ENCODE results near the gene ATAD3C. TPM values are rescaled to one million over a fixed set of nuclear protein-coding genes. Genes with fewer than 3 reads are reported as not detected.

Gene ATAD3C
- total and polyA plus RNA-seq, 7 experiments from 2014 or later, result 0.61 to 2.0 (median 1.3) TPM

DNA sequence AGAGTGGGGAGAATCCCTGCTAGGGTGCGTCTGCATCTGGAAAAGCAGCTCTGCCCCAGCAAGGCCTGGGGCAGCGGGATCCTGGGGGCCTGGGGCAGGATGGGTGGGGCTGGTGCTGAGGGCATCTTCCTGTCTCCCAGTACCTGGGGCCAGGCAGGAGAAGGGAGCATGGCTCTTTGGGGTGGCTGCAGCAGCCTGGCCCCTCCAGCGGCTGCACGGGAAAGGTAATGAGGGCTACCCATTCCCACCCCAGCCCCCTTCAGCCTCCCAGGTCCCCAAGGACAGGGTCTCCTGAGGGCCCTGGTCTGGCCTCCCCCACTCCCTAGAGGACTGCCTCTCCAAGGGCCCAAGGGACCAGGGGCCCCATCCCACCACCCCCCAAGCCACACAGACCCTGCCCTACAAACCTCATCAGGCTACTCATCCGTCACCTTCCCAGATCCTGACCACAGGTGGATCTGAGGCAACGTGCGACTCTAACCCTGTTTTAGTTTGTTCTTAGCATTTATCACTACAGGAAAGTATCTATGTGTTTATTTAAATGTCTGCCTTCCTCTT is 27.5 kb upstream of the ATAD3C start:
- no peaks in the 10 kb centered on the region for H3K27me3 ChIP-seq (ENCODE audit: control insufficient read depth in 2 of 2, insufficient read depth in 2 of 2, low read length in 2 of 2)
- no peak for DNase-seq
- H3K4me3 Mint-ChIP-seq, result peak overlapping the region in 1 of 10 donors; percentile 43
- intact Hi-C loops (cut with micrococcal nuclease), result no loop called here
- peaks cover 0 to 34% (median 21%) of the 10 kb centered on the region in 5 donors for H3K27me3 Mint-ChIP-seq
- no peak overlapping the region for H3K27ac Mint-ChIP-seq
- peaks cover 0 to 7% (median 0%) of the 10 kb centered on the region in 7 donors for H3K4me1 Mint-ChIP-seq
- no peaks in the 10 kb centered on the region for H3K4me1 ChIP-seq (ENCODE audit: control insufficient read depth in 2 of 2, insufficient read depth in 2 of 2, low read length in 2 of 2)
- H3K9me3 Mint-ChIP-seq, result peaks cover 0 to 2% (median 0%) of the 10 kb centered on the region in 11 donors
- H3K9me3 ChIP-seq (ENCODE audit: control insufficient read depth in 2 of 3, low read length in 3 of 3), result no peaks in the 10 kb centered on the region
- no peaks in the 10 kb centered on the region for H3K36me3 ChIP-seq (ENCODE audit: control insufficient read depth in 2 of 3, insufficient read depth in 3 of 3, low read length in 3 of 3)
- ATAC-seq, result no peak
- ChIA-PET CTCF (interaction anchor here (1.1 kb wide), 1 partner anchor 20 kb away, joined by 4 read pairs; no protein-coding TSS in a partner anchor), POLR2A (interaction anchor here (0.5 kb wide), 1 partner anchor 19 kb away, joined by 3 read pairs; no protein-coding TSS in a partner anchor)
- H3K27ac ChIP-seq (ENCODE audit: low read depth, low read length), result no peak overlapping the region
- H3K4me3 ChIP-seq (ENCODE audit: low read length), result no peak overlapping the region
- no peaks in the 10 kb centered on the region for H3K36me3 Mint-ChIP-seq

GRCh38 chr1:1422465-1423244 is 26.8 kb upstream of the ATAD3C start:
- peaks cover 0 to 2% (median 0%) of the 10 kb centered on the region in 11 donors for H3K9me3 Mint-ChIP-seq

GRCh38 chr1:1423245-1423597 is 26.3 kb upstream of the ATAD3C start:
- no peaks in the 10 kb centered on the region for H3K27me3 ChIP-seq (ENCODE audit: control insufficient read depth in 2 of 2, insufficient read depth in 2 of 2, low read length in 2 of 2)
- CTCF ChIA-PET, result no interaction called here

More at GRCh38 chr1:1422465-1423244, 26.8 kb upstream of the ATAD3C start:
- no peak overlapping the region for H3K27ac Mint-ChIP-seq
- Histone ChIP-seq H3K9me3 (ENCODE audit: control insufficient read depth in 2 of 3, low read length in 3 of 3) (no peaks in the 10 kb centered on the region), H3K27me3 (ENCODE audit: control insufficient read depth in 2 of 2, insufficient read depth in 2 of 2, low read length in 2 of 2) (no peaks in the 10 kb centered on the region), H3K4me1 (ENCODE audit: control insufficient read depth in 2 of 2, insufficient read depth in 2 of 2, low read length in 2 of 2) (no peaks in the 10 kb centered on the region), H3K4me3 (ENCODE audit: low read length) (no peak overlapping the region), H3K27ac (ENCODE audit: low read depth, low read length) (no peak overlapping the region), H3K36me3 (ENCODE audit: control insufficient read depth in 2 of 3, insufficient read depth in 3 of 3, low read length in 3 of 3) (no peaks in the 10 kb centered on the region)
- ATAC-seq (no peak), DNase-seq (no peak)
- H3K36me3 Mint-ChIP-seq, result no peaks in the 10 kb centered on the region
- peaks cover 0 to 7% (median 0%) of the 10 kb centered on the region in 7 donors for H3K4me1 Mint-ChIP-seq
- H3K27me3 Mint-ChIP-seq, result peaks cover 0 to 32% (median 21%) of the 10 kb centered on the region in 5 donors
- peak overlapping the region in 2 of 10 donors; percentile 16 to 43 for H3K4me3 Mint-ChIP-seq
- intact Hi-C loops (cut with micrococcal nuclease), result no loop called here
- POLR2A ChIA-PET, result no interaction called here
- CTCF ChIA-PET, result interaction anchor here (1.1 kb wide), 1 partner anchor 19 kb away, joined by 4 read pairs; no protein-coding TSS in a partner anchor

DNA sequence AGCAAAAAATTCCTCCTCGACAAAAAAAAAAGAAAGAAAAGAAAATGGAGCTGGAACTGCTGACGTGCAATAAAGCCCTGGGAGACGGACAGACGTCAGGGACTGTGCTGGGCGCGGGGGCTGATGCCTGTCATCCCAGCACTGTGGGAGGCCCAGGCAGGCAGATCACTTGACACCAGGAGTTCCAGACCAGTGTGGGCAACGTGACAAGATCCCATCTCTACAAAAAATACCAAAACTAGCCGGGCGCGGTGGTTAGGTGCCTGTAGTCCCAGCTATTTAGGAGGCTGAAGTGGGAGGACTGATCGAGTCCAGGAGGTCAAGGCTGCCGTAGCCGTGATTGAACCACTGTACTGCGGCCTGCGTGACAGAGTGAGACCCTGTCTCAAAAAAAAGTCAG is 24.8 kb upstream of the ATAD3C start:
- Histone ChIP-seq H3K9me3 (ENCODE audit: control insufficient read depth in 2 of 3, low read length in 3 of 3) (no peaks in the 10 kb centered on the region), H3K27me3 (ENCODE audit: control insufficient read depth in 2 of 2, insufficient read depth in 2 of 2, low read length in 2 of 2) (no peaks in the 10 kb centered on the region), H3K4me3 (ENCODE audit: low read length) (no peak overlapping the region), H3K4me1 (ENCODE audit: control insufficient read depth in 2 of 2, insufficient read depth in 2 of 2, low read length in 2 of 2) (no peaks in the 10 kb centered on the region), H3K27ac (ENCODE audit: low read depth, low read length) (no peak overlapping the region), H3K36me3 (ENCODE audit: control insufficient read depth in 2 of 3, insufficient read depth in 3 of 3, low read length in 3 of 3) (no peaks in the 10 kb centered on the region)
- ATAC-seq (no peak), DNase-seq (no peak)
- POLR2A ChIA-PET, result no interaction called here
- H3K27ac Mint-ChIP-seq, result peak overlapping the region in 1 of 9 donors; percentile 14
- peak overlapping the region in 1 of 10 donors; percentile 16 for H3K4me3 Mint-ChIP-seq
- H3K4me1 Mint-ChIP-seq, result peaks cover 0 to 10% (median 4%) of the 10 kb centered on the region in 7 donors
- intact Hi-C loops (cut with micrococcal nuclease), result no loop called here
- H3K27me3 Mint-ChIP-seq, result peaks cover 11 to 35% (median 28%) of the 10 kb centered on the region in 5 donors
- no peaks in the 10 kb centered on the region for H3K36me3 Mint-ChIP-seq
- peaks cover 0 to 4% (median 0%) of the 10 kb centered on the region in 11 donors for H3K9me3 Mint-ChIP-seq
- CTCF ChIA-PET, result no interaction called here

More at GRCh38 chr1:1423245-1423597, 26.3 kb upstream of the ATAD3C start:
- no peaks in the 10 kb centered on the region for H3K4me1 ChIP-seq (ENCODE audit: control insufficient read depth in 2 of 2, insufficient read depth in 2 of 2, low read length in 2 of 2)
- H3K4me3 ChIP-seq (ENCODE audit: low read length), result no peak overlapping the region
- ATAC-seq (no peak), DNase-seq (no peak)
- peaks cover 0 to 7% (median under 1%) of the 10 kb centered on the region in 7 donors for H3K4me1 Mint-ChIP-seq
- POLR2A ChIA-PET, result no interaction called here
- H3K27ac Mint-ChIP-seq, result peak overlapping the region in 1 of 9 donors; percentile 59
- no peaks in the 10 kb centered on the region for H3K36me3 ChIP-seq (ENCODE audit: control insufficient read depth in 2 of 3, insufficient read depth in 3 of 3, low read length in 3 of 3)
- no peaks in the 10 kb centered on the region for H3K36me3 Mint-ChIP-seq
- no peak overlapping the region for H3K27ac ChIP-seq (ENCODE audit: low read depth, low read length)
- no peak overlapping the region for H3K4me3 Mint-ChIP-seq
- H3K27me3 Mint-ChIP-seq, result peaks cover under 1 to 30% (median 22%) of the 10 kb centered on the region in 5 donors
- intact Hi-C loops (cut with micrococcal nuclease), result no loop called here
- no peaks in the 10 kb centered on the region for H3K9me3 ChIP-seq (ENCODE audit: control insufficient read depth in 2 of 3, low read length in 3 of 3)
- H3K9me3 Mint-ChIP-seq, result peaks cover 0 to 2% (median 0%) of the 10 kb centered on the region in 11 donors

DNA sequence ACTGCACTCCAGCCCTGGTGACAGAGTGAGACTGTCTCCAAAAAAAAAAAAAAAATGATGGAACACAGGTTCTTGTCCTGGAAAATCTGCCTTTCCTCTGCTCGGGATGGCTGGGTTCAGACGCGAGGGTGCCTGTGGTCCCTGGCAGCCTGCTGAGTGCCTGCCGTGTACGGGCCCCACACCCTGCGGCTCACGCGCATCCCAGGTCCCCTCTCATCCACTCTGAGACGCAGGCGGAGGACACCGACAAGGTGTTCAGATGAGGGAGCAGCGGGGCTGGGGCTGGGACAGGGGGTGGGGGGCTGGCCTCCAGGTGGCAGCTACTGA is 24.1 kb upstream of the ATAD3C start:
- Histone ChIP-seq H3K9me3 (ENCODE audit: control insufficient read depth in 2 of 3, low read length in 3 of 3) (no peaks in the 10 kb centered on the region), H3K36me3 (ENCODE audit: control insufficient read depth in 2 of 3, insufficient read depth in 3 of 3, low read length in 3 of 3) (no peaks in the 10 kb centered on the region), H3K27ac (ENCODE audit: low read depth, low read length) (no peak overlapping the region), H3K4me1 (ENCODE audit: control insufficient read depth in 2 of 2, insufficient read depth in 2 of 2, low read length in 2 of 2) (no peaks in the 10 kb centered on the region), H3K27me3 (ENCODE audit: control insufficient read depth in 2 of 2, insufficient read depth in 2 of 2, low read length in 2 of 2) (no peaks in the 10 kb centered on the region), H3K4me3 (ENCODE audit: low read length) (no peak overlapping the region)
- DNase-seq (no peak), ATAC-seq (no peak)
- peaks cover 16 to 39% (median 32%) of the 10 kb centered on the region in 5 donors for H3K27me3 Mint-ChIP-seq
- peaks cover 0 to 4% (median 0%) of the 10 kb centered on the region in 11 donors for H3K9me3 Mint-ChIP-seq
- peaks cover 0 to 12% (median 4%) of the 10 kb centered on the region in 7 donors for H3K4me1 Mint-ChIP-seq
- no peak overlapping the region for H3K4me3 Mint-ChIP-seq
- ChIA-PET CTCF (no interaction called here), POLR2A (no interaction called here)
- intact Hi-C loops (cut with micrococcal nuclease), result no loop called here
- no peaks in the 10 kb centered on the region for H3K36me3 Mint-ChIP-seq
- H3K27ac Mint-ChIP-seq, result no peak overlapping the region

DNA sequence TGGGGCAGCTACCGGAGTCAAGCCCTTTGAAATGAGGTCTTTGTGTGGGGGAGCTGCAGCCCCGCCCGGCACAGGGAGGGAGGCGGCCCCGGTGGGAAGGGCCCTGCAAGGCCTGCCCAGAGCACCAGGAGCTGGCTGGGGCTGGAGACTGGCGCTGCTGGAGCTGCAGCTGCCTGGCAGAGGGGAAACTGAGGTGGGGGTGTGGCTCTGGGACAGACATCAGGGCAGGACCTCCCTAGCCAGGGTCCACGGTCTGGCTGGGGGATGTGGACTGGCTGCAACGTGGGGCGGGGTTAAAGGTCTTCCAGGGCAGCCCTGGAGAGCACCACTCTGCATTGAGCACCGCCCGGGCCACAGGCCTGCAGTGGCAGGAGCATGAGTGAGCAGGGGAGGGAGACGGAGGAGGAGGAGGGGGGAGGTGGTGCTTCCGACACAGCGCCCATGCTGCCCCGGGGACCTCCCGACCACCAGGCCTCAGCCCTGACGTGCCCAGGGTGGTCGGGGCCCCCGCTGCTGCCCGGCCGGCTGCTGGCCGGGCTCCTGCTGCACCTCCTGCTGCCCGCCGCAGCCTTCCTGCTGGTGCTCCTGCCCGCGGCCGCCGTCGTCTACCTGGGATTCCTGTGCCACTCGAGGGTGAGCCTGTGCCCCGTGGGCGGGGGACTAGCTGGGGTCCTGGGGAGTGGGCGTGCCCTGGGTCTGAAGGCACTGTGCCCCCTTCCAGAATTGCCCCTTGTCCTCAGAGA is 23.6 kb upstream of the ATAD3C start:
- ChIA-PET CTCF (no interaction called here), POLR2A (interaction anchor here (0.6 kb wide), 1 partner anchor 225 kb away, joined by 3 read pairs; no protein-coding TSS in a partner anchor)
- peaks cover 16 to 36% (median 32%) of the 10 kb centered on the region in 5 donors for H3K27me3 Mint-ChIP-seq
- H3K9me3 Mint-ChIP-seq, result peaks cover 0 to 4% (median 0%) of the 10 kb centered on the region in 11 donors
- no peak for DNase-seq
- no peak for ATAC-seq
- Histone ChIP-seq H3K4me3 (ENCODE audit: low read length) (no peak overlapping the region), H3K27ac (ENCODE audit: low read depth, low read length) (no peak overlapping the region), H3K36me3 (ENCODE audit: control insufficient read depth in 2 of 3, insufficient read depth in 3 of 3, low read length in 3 of 3) (no peaks in the 10 kb centered on the region), H3K27me3 (ENCODE audit: control insufficient read depth in 2 of 2, insufficient read depth in 2 of 2, low read length in 2 of 2) (no peaks in the 10 kb centered on the region), H3K4me1 (ENCODE audit: control insufficient read depth in 2 of 2, insufficient read depth in 2 of 2, low read length in 2 of 2) (no peaks in the 10 kb centered on the region), H3K9me3 (ENCODE audit: control insufficient read depth in 2 of 3, low read length in 3 of 3) (no peaks in the 10 kb centered on the region)
- no peaks in the 10 kb centered on the region for H3K36me3 Mint-ChIP-seq
- H3K4me1 Mint-ChIP-seq, result peaks cover 0 to 12% (median 4%) of the 10 kb centered on the region in 7 donors
- intact Hi-C loops (cut with micrococcal nuclease), result no loop called here
- peak overlapping the region in 1 of 9 donors; percentile 42 for H3K27ac Mint-ChIP-seq
- peak overlapping the region in 4 of 10 donors; percentile 18 to 43 (median 22) for H3K4me3 Mint-ChIP-seq
